ENCODE measurements around the gene ARHGEF6.
"Not testable (repeated sequence)": the region's sequence is repeated elsewhere in the genome, so short reads cannot be mapped to it uniquely, and the experiment has no call there.

Gene ARHGEF6
- total RNA-seq, result 20.0 to 94.2 (median 71.4) reads per million in 17 experiments

- peak; percentile 35 to 58 (median 50) for DNase-seq
These were observed at the start of gene ARHGEF6 for GRCh38 chrX:136780763-136781162. TSS of gene ARHGEF6 (minus strand) at chrX:136780932. CDS start at chrX:136780882, 50 bp downstream.

DNA sequence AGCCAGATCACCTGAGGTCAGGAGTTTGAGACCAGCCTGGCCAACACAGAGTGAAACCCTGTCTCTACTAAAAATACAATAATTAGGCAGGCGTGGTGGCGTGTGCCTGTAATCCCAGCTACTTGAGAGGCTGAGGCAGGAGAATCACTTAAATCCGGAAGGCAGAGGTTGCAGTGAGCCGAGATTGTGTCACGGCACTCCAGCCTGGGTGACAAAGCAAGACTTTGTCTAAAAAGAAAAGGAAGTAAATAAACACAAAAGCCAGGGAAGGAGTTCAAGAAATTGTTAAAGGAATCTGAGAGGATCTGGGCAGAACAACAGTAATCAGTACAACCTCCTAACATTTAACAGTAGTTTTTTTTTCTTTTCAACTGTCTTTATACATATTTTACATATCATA lies 48.7 kb upstream of the ARHGEF6 start:
- DNase-seq, result peak in 3 of 4 experiments; percentile 37 to 50 (median 40)

DNA sequence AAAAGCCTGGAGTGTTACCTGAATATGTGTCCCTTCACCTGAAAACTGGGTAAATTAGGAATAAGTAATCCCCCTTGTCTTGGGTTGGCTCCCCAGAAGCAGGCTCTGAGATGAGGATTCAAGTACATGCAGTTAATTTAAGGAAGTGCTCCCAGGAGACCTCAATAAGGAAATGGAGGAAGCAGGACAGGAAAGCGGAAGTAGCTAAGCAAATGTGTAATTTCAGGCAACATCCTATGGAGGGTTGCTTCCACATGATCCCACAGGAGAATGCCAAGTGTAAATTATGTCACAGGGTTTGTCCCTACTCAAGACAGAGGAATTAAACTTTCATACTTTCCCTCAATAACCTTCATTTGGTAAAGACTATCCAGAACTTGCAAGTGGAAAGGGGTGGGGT lies 48.1 kb upstream of the ARHGEF6 start:
- peak; percentile 59 to 84 (median 73) for DNase-seq

DNA sequence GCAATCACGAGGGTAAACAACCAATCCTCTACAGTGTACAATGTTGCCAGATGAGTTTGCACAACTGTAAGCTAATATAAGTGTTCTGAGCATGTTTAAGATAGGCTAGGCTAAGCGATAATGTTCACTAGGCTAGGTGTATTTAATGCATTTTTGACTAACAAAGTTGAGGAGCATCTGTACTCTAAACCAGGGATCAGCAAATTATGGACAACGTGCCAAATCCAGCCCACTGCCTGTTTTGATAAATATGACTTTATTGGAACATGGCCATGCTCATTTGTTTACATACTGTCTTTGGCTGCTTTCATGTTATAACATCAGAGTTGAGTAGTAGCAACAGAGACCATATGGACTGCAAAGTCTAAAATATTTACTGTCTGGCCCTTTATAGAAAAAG lies 46.3 kb upstream of the ARHGEF6 start:
- no peak for DNase-seq

GRCh38 chrX:136825771-136826170 lies 45.0 kb upstream of the ARHGEF6 start:
- DNase-seq, result peak; percentile 29 to 65 (median 60)

- DNase-seq, result no peak
These were observed 42.4 kb upstream of the ARHGEF6 start for GRCh38 chrX:136823175-136823574.

GRCh38 chrX:136822337-136823095 lies 41.8 kb upstream of the ARHGEF6 start:
- no peak for DNase-seq

GRCh38 chrX:136819756-136820155 lies 39.0 kb upstream of the ARHGEF6 start:
- not testable (repeated sequence) for DNase-seq

DNA sequence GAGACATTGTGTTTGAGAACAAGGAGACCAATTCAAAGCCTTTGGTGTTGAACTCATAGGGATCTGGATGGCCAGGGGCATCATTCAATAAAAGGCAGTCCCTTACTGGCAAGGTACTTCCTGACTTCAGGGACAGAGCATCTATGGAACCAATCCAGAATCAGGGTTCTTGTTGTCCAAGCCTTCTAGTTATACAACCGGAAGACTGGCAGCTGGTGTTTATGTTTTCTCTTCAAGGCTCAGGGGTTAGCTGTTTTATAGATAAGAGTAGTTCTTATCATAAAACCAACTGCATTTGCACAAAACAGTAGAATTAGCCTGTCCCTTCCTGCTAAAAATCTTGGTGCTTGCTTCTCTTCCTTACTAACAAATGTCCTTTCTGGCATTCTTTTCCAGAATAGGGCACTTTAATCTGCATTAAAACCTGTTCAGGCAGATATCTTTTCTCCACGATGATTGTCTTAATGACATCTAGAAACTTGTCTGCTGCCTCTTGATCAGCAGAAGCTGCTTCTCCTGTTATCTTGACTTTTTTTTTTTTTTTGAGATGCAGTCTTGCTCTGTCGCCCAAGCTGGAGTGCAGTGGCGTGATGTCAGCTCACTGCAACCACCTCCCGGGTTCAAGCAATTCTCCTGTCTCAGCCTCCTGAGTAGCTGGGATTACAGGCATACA lies 38.4 kb upstream of the ARHGEF6 start:
- DNase-seq, result no peak

GRCh38 chrX:136816975-136817374 lies 36.2 kb upstream of the ARHGEF6 start:
- DNase-seq, result no peak

- DNase-seq, result no peak
These were observed 34.4 kb upstream of the ARHGEF6 start for GRCh38 chrX:136814847-136815750.

DNA sequence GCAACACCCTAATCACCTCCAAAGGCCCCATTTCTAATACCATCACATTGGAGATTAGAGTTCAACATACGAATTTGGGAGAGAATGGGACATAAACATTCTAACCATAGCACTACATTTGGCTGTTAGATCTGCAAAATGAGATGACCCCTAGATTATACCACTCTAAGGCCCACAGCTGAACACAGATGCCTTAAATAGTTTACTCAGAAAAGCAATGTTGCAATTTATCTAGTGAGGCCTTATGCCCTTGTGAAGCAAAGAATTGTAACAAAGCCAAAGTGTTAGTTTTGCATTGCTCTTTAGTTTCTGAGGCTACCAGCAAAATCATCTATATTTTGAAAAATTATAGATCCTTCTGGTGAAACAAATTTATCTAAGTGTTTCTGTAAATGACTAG lies 31.6 kb upstream of the ARHGEF6 start:
- DNase-seq, result no peak

- DNase-seq, result no peak
These were observed 29.8 kb upstream of the ARHGEF6 start for GRCh38 chrX:136810493-136810892.

- no peak for DNase-seq
These were observed 26.2 kb upstream of the ARHGEF6 start for GRCh38 chrX:136806891-136807410.

DNA sequence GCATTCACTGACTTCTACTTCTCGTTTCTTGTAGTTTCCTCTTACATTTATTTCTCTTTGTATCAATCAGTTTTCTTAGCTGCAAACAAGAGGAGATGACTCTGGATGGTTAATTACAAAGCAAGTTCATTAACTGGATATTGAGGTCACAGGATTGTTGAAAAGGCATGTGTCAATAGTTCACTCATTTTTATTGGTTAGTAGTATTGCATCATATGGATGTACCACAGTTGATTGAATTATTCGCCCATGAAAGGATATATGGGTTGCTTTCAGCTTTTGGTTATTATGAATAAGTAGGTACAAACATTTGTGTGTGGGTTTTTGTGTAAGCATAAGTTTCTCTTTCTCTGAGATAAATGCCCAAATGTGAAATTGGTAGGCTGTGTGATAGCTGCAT lies 21.8 kb upstream of the ARHGEF6 start:
- no peak for DNase-seq

GRCh38 chrX:136797787-136798186 lies 17.1 kb upstream of the ARHGEF6 start:
- DNase-seq, result peak in 2 of 4 experiments; percentile 12 to 17

- DNase-seq, result not testable (repeated sequence)
These were observed 14.4 kb upstream of the ARHGEF6 start for GRCh38 chrX:136795132-136795531.

DNA sequence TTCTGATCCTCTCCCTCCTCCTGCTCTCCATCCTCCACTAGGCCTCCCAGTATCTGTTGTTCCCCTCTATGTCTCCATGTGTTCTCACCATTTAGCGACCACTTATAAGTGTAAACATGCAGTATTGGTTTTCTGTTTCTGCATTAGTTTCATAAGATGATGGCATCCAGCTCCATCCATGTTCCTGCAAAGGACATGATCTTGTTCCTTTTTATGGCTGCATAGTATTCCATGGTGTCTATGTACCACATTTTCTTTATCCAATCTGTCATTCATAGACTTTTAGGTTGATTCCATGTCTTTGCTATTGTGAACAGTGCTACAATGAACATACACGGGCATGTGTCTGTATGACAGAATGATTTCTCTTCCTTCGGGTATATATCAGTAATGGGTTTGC lies 13.9 kb upstream of the ARHGEF6 start:
- not testable (repeated sequence) for DNase-seq

DNA sequence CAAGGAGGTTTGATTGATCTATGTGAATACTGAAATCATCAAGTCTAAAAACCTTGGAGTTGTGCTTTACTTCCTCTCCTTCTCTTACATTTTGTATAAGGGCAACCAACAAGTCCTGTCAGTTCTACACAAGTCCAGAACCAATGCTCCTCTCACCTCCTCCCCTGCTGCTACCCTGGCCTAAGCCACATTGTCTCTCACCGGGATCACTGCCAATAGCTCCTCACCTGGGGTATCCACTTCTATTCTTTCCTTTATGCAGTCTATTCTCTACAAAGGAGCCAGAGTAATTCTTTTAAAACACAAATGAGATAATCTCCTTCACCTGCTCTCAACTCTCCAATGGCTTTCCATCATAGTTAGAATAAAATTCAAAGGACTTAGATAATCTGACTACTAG lies 13.3 kb upstream of the ARHGEF6 start:
- DNase-seq, result no peak

DNA sequence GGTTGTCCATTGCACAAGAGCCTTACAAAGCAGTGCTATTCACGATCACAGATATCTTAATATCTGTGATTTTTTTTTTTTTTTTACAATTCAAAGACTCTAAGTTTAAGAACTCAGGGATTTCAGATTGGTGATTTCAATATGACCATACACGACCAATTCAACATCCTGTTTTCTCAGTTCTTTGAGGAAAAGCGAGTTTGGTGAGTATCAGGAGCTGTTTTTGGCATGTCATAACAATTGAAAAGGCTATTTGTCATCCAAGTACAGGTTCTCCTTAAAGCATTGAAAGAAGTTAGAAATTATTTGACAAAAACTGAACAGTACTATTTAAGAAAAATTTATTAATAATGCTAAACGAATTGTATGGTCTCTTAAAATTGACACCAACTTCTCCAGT lies 9.1 kb upstream of the ARHGEF6 start:
- no peak for DNase-seq

GRCh38 chrX:136784231-136784630 lies 3.5 kb upstream of the ARHGEF6 start:
- DNase-seq, result peak; percentile 30 to 73 (median 56)

GRCh38 chrX:136783159-136783558 lies 2.4 kb upstream of the ARHGEF6 start:
- DNase-seq, result no peak
